Adrenal gland (tissue), 12 donors: ENCODE data around the gene CAMTA1. TPM values are rescaled to one million over a fixed set of nuclear protein-coding genes. Genes with fewer than 3 reads are reported as not detected.

ENCODE experiments used
- DNase-seq, 7 donors: peaks; one replicate each; pipeline ENCODE4 v3.0.0-alpha.2; 2019 to 2020
- H3K27ac ChIP-seq, 5 donors: fragments of 200-600 bp; sonication (generic) in 4 of 5; 1 replicate in 3 of 5; 2 replicates in 2 of 5; pipeline versions ENCODE4 v1.5.1 to v1.8.0; 2016 to 2020; ENCODE audit warnings: mild to moderate bottlenecking in 1 of 5
- H3K27me3 ChIP-seq: fragments of 200-600 bp; 2 replicates; pipeline ENCODE4 v1.8.0; 2021
- H3K36me3 ChIP-seq, 2 donors: fragments of 200-600 bp; replicated peaks in 1 of 2; 1 replicate in 1 of 2; 2 replicates in 1 of 2; pipeline versions ENCODE4 v1.5.1 to v1.8.0; 2018 to 2022
- H3K4me1 ChIP-seq, 2 donors: fragments of 200-600 bp; replicated peaks in 1 of 2; 1 replicate in 1 of 2; 2 replicates in 1 of 2; pipeline versions ENCODE4 v1.5.1 to v1.8.0; 2018 to 2021
- H3K4me3 ChIP-seq, 4 donors: fragments of 200-600 bp; sonication (generic) in 3 of 4; one replicate each; pipeline ENCODE4 v1.5.1; 2016 to 2018
- H3K9me3 ChIP-seq, 3 donors: fragments of 200-600 bp; sonication (generic) in 1 of 3; replicated peaks in 1 of 3; 1 replicate in 2 of 3; 2 replicates in 1 of 3; pipeline versions ENCODE4 v1.5.1 to v1.8.0; 2016 to 2021
- POLR2A ChIP-seq, 2 donors: fragments of 450-650 bp; IDR thresholded peaks; one replicate each; pipeline ENCODE4 v1.6.1; 2017; ENCODE audit warnings: antibody characterized with exemption in 2 of 2, mild to moderate bottlenecking in 2 of 2, moderate library complexity in 1 of 2
- WGBS, 4 donors: extraction: QIAGEN DNeasy Blood & Tissue Kit in 2 of 4; methylation state at CpG; one replicate each; pipeline versions ENCODE4 v1.1.5 to v1.1.7; 2013 to 2017; 5-methylcytosine and 5-hydroxymethylcytosine counted together
- intact Hi-C, 2 donors: fragments of 100-400 bp; cut with DNase I; formaldehyde crosslinking; loops; one replicate each; pipeline versions ENCODE4 v1.14.1 to v1.15.0; 2022 to 2023
- polyA plus RNA-seq, 3 donors: library from polyadenylated mRNA; stranded (reverse); fragments of 200-250 nt in 2 of 3; fragments of 350-450 nt in 1 of 3; fragmentation: Illumina TruSeq in 1 of 3; extraction: RNeasy Lipid Tissue Mini Kit (QIAGEN cat#74804) in 1 of 3; gene quantifications; one replicate each; pipeline ENCODE4 v1.2.3, GENCODE V29; 2013 to 2014
- total RNA-seq, 9 donors: library from RNA; depleted of rRNA in 4 of 9; stranded (reverse); fragments of >200 nt in 4 of 9; fragments of 120-200 nt in 1 of 9; fragmentation: NEBNext Ultra II Directional in 1 of 9; extraction: Animal tissue kit (Norgen Biotek cat#: 25700) in 1 of 9; gene quantifications; one replicate each; pipeline versions ENCODE4 v1.1.0 to v1.2.4, GENCODE V29; 2013 to 2023
- TF ChIP-seq, protein P1 (sequence below), 6 experiments: fragments of 450-650 bp in 4 of 6; fragments of 200-600 bp in 2 of 6; sonication (generic) in 1 of 6; IDR thresholded peaks; 1 replicate in 5 of 6; 2 replicates in 1 of 6; pipeline versions ENCODE4 v1.5.1 to v1.8.0; 2016 to 2021; ENCODE audit warnings: antibody characterized with exemption in 6 of 6, mild to moderate bottlenecking in 2 of 6, moderate library complexity in 1 of 6
- donor health status: healthy with polysubstance abuse.
- donor health status: Bipolar disorder and iron deficiency.
- donor health status: DM: yes; HTN: yes; CAD: no.
- donor health status: DM: no; HTN: no; CAD: no.
- donor health status: DM: no; HTN: no; CAD: no.
- donor health status: DM: yes; HTN: yes; CAD: no.

CAMTA1 gene
- total and polyA plus RNA-seq, 12 donors: 62.9 to 141 (median 96.9) TPM

DNA sequence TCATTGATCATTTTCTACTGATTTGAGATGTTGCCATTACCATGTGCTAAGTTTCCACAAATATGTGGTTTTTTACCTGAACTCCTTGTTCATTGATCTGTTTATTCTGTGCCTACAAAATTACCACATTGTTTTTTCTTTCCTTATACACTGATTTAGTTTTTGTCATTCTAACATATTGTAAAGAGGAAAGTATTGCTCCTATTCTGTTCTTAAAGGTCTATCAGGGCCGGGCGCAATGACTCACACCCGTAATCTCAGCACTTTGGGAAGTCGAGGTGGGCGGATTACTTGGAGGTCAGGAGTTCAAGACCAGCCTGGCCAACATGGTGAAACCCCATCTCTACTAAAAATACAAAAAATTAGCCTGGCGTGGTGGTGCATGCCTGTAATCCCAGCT lies 75.1 kb downstream of the CAMTA1 start:
- no peaks in the 10 kb centered on the region for H3K27me3 ChIP-seq
- intact Hi-C loops: no loop called here
- no peaks in the 10 kb centered on the region for H3K9me3 ChIP-seq
- H3K27ac ChIP-seq: peak overlapping the region in 4 of 5 donors; percentile 11 to 63 (median 37)
- no peak overlapping the region for H3K4me3 ChIP-seq
- TF ChIP-seq POLR2A (IDR thresholded peaks at IDR 0.05): no peak
- TF ChIP-seq, protein P1, sequence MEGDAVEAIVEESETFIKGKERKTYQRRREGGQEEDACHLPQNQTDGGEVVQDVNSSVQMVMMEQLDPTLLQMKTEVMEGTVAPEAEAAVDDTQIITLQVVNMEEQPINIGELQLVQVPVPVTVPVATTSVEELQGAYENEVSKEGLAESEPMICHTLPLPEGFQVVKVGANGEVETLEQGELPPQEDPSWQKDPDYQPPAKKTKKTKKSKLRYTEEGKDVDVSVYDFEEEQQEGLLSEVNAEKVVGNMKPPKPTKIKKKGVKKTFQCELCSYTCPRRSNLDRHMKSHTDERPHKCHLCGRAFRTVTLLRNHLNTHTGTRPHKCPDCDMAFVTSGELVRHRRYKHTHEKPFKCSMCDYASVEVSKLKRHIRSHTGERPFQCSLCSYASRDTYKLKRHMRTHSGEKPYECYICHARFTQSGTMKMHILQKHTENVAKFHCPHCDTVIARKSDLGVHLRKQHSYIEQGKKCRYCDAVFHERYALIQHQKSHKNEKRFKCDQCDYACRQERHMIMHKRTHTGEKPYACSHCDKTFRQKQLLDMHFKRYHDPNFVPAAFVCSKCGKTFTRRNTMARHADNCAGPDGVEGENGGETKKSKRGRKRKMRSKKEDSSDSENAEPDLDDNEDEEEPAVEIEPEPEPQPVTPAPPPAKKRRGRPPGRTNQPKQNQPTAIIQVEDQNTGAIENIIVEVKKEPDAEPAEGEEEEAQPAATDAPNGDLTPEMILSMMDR (IDR thresholded peaks at IDR 0.05): no peak
- H3K4me1 ChIP-seq: peaks cover 11 to 17% of the 10 kb centered on the region in 2 donors
- 58 to 72% (median 66%) methylated on average over 6 of the region's 6 CpGs for WGBS, 4 donors
- no peaks in the 10 kb centered on the region for H3K36me3 ChIP-seq
- peak in 6 of 7 donors; percentile 38 to 67 (median 50) for DNase-seq

DNA sequence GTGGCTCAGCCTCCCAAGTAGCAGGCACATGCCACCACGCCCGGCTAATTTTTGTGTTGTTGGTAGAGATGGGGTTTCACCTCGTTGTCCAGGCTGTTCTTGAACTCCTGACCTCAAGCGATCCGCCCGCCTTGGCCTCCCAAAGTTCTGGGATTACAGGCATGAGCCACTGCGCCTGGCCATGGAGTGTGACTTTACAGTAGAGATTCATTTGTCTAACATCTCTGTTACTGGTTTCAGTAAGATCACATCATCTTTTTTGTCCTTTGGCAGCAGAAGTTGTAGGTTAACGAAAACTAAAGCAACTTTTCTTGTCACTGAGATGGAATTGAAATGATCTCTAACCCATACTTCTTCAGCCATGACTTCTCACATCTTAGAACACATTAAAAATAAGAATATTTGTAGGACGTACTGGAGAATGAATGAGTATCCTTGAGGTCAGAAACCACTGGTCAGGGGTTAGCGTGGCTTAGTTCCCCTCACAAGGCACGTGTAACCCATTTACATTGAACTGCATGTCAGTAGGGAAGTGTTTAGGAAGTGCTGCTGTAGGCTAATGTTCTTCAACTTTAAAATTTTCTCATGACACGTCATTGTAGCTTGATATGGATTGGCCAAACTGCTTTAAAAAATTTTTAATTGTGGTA lies 75.9 kb downstream of the CAMTA1 start:
- no peaks in the 10 kb centered on the region for H3K36me3 ChIP-seq
- peaks cover 11 to 17% of the 10 kb centered on the region in 2 donors for H3K4me1 ChIP-seq
- no peaks in the 10 kb centered on the region for H3K27me3 ChIP-seq
- H3K9me3 ChIP-seq: no peaks in the 10 kb centered on the region
- TF ChIP-seq POLR2A (IDR thresholded peaks at IDR 0.05): no peak
- TF ChIP-seq, protein P1 (IDR thresholded peaks at IDR 0.05): no peak
- peak overlapping the region in 3 of 5 donors; percentile 11 to 63 (median 45) for H3K27ac ChIP-seq
- DNase-seq: no peak
- intact Hi-C loops: no loop called here
- WGBS, 4 donors: 90 to 92% (median 91%) methylated on average over 12 of the region's 12 CpGs
- H3K4me3 ChIP-seq: no peak overlapping the region

DNA sequence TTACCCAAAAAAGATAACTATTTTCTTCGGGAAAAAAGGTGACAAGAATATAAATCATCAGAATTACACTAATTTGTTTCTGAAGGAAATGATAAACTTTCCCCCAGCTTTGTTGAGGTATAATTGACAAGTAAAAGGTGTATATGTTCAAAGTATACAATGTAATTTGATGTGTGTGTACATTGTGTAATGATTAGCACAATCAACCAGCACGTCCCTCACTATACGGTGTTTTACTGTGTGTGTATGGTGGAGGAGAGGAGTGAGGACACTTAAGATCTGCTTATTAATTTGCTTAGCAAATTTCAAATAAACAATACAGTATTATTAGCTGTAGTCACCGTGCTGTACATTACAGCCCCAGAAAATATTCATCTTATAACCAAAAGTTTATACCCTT lies 77.7 kb downstream of the CAMTA1 start:
- intact Hi-C loops: no loop called here
- DNase-seq: no peak
- WGBS, 4 donors: 79 to 83% (median 81%) methylated on average over 4 of the region's 4 CpGs
- H3K27ac ChIP-seq: no peak overlapping the region
- no peaks in the 10 kb centered on the region for H3K36me3 ChIP-seq
- H3K4me1 ChIP-seq: peaks cover 11 to 17% of the 10 kb centered on the region in 2 donors
- no peaks in the 10 kb centered on the region for H3K27me3 ChIP-seq
- H3K4me3 ChIP-seq: no peak overlapping the region
- TF ChIP-seq, protein P1 (IDR thresholded peaks at IDR 0.05): no peak
- no peak for TF ChIP-seq POLR2A (IDR thresholded peaks at IDR 0.05)
- no peaks in the 10 kb centered on the region for H3K9me3 ChIP-seq

DNA sequence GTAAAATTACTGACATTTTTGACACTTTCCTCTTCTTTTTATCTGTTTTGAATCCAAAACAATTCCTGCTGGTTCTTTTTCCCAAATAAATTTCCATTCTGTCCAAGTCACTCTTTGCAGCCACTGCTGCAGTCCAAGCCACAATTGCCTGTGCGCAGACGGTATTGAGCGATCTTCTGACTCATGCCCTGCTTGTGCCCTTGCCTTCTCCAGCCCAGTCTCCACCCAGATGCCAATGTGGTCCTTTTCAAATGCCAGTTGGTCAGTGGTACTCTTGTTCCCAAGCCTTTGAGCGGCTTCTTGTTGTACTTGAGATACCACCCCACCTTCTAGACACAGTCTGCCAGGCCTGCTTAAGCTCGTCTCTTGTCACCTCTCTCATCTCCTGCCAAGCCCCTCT lies 78.9 kb downstream of the CAMTA1 start:
- H3K27ac ChIP-seq: peak overlapping the region in 2 of 5 donors; percentile 25 to 49
- H3K4me3 ChIP-seq: no peak overlapping the region
- no peaks in the 10 kb centered on the region for H3K9me3 ChIP-seq
- no peaks in the 10 kb centered on the region for H3K27me3 ChIP-seq
- intact Hi-C loops: no loop called here
- peaks cover 21% of the 10 kb centered on the region in 2 donors for H3K4me1 ChIP-seq
- peak; percentile 45 to 69 (median 65) for DNase-seq
- whole genome bisulfite sequencing, 4 donors: 57 to 84% (median 65%) methylated on average over 5 of the region's 5 CpGs
- no peak for TF ChIP-seq POLR2A (IDR thresholded peaks at IDR 0.05)
- TF ChIP-seq, protein P1 (IDR thresholded peaks at IDR 0.05): no peak
- no peaks in the 10 kb centered on the region for H3K36me3 ChIP-seq
